Fibroblast of peridontal ligament (primary cell): ENCODE data around the gene AKAP13.
"Not testable (repeated sequence)": the region's sequence is repeated elsewhere in the genome, so short reads cannot be mapped to it uniquely, and the experiment has no call there.

ENCODE experiments used
- DNase-seq: peaks from one replicate; pipeline ENCODE4 v3.0.0-alpha.2; 2010; ENCODE audit errors: extremely low read depth

The AKAP13 gene

GRCh38 chr15:85477730-85478129, 97.3 kb downstream of the AKAP13 start:
- no peak for DNase-seq

DNA sequence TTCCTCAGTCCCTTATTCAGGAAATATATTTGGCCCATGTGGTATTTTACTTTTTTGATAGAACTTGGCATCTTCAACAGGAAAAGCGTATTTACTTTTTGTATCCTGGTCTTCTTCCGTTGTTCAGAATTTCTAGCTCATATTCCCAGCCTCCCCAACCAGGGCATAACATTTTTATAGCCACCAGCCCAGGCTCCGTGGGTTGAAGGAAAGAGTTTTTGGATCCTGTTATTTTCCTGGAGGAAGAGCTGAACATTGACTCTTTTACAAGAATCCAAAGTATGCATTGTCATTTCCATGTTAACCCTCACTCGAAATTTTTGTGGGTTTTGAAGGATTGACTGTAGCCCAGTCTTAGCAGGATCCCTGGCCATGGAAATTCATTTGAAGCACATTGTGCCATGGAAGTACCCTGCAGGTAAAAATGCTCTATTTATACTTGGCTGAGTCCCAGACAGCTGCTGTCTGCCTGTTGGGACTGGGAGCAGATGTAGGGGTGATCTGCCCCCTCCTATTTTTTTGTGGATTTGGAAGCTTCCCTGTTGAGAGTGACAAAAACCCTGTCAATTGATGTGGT, 98.8 kb downstream of the AKAP13 start:
- DNase-seq, result peak; percentile 70

DNA sequence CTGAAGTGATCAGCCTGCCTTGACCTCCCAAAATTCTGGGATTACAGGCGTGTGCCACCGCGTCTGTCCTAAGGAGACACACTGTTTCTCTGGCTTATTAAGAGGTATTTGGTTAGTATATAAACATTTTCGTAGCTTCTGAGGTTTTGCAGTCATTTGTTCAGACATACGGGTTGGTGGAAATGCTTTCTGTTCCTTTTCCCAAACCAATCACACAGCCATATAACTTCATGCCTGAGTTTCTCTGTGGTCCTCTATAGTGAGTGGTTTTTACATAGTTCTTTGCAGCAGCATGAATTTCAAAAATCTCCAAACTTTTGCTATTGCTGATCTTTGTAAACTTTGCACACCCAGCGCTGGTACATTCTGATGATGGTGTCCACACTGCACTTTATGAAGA, 100.5 kb downstream of the AKAP13 start:
- no peak for DNase-seq

DNA sequence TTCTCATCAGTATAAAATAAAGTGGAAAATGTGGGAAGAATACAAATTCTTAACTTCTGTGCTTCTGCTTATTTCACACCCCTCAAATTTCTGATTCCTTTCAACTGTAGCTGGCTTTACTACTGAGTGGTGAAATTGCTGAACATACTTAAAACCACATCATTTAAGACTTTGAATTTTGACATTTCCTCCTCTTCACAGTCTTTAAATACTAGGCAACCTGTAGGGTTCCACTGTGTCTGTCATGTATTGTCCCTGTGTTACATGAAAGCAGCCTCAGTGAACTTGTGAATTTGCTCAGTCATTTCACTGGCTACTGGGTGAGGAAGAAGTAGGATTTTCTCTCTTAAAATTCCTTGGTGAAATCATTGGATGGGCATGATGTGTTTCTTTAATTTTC, 101.1 kb downstream of the AKAP13 start:
- not testable (repeated sequence) for DNase-seq

DNA sequence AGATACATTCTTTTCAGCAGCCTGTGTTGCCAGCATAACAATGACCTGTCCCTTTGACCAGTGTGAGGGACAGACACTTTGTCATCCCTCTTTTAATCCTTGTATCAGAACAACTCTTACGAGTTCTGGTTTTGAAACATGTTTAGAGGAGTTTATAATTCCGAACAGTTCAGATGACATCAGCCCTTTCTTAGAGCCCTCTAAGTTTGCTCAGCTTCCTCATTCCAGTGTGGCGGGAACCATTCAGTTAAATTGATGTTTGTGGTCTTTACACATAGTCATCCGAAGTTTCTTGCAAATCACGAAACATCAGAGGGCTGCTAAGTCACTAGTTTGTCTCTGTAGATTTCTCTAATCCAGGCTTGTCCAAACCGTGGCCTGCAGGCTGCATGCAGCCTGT, 102.5 kb downstream of the AKAP13 start:
- peak; percentile 94 for DNase-seq

DNA sequence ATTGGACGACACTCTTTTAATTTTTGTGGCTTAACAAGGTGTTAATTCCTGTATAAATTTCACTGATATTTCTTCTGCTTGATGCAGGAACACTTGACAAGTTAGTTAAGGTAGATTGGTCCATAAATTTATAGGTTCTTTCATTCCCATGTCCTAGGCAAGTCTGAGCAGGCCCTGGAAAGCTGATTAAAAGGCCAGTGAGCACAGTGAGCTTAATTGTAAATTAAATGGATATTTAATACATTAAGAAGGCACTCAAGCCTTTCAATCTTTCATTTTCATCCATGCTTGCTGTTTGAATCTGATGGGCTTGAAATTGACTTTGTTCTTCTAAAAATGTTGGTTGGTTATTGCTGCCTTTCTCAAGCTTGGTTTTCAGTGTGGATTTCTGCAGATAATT, 103.6 kb downstream of the AKAP13 start:
- not testable (repeated sequence) for DNase-seq

DNA sequence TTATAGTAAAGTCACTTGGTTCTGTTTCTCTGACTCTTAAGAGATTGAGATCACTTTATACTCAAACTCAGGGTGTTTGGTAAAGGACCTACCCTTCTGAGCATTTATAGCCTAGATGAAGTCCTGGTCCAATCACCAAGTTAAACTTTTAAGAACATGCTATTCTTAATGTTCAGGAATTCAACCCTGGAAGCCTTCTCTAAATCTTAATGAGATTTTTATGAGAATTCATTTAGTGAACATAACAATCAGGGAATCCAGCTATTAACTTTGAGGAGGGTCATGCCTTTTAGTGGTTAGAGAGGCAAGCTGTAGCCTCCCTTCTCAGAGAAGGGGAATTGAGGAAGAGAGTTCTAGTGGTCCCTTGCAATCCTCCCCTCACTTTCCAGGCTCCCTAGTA, 104.5 kb downstream of the AKAP13 start:
- not testable (repeated sequence) for DNase-seq

GRCh38 chr15:85485956-85486567, 105.7 kb downstream of the AKAP13 start:
- peak; percentile 85 for DNase-seq

DNA sequence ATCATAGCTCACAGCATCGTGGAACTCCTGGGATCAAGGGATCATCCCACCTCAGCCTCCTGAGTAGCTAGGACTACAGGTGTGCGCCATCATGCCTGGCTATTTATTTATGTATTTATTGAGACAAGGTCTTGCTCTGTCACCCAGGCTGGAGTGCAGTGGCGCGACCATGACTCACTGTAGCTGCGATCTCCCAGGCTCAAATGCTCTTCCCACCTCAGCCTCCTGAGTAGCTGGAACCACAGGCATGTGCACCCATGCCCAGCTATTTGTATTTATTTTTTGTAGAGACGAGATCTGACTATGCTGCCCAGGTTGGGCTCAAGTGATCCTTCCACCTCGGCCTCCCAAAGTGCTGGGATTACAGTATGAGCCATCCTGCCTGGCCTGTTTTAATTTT, 107.4 kb downstream of the AKAP13 start:
- not testable (repeated sequence) for DNase-seq

- DNase-seq, result no peak
Observed at GRCh38 chr15:85488997-85489396, 108.6 kb downstream of the AKAP13 start.

GRCh38 chr15:85489773-85490493, 109.5 kb downstream of the AKAP13 start:
- peak; percentile 42 for DNase-seq

GRCh38 chr15:85490856-85491255, 110.5 kb downstream of the AKAP13 start:
- DNase-seq, result no peak

- no peak for DNase-seq
Observed at GRCh38 chr15:85491691-85492090, 111.3 kb downstream of the AKAP13 start.

- DNase-seq, result no peak
Observed at GRCh38 chr15:85492406-85492805, 112.0 kb downstream of the AKAP13 start.

DNA sequence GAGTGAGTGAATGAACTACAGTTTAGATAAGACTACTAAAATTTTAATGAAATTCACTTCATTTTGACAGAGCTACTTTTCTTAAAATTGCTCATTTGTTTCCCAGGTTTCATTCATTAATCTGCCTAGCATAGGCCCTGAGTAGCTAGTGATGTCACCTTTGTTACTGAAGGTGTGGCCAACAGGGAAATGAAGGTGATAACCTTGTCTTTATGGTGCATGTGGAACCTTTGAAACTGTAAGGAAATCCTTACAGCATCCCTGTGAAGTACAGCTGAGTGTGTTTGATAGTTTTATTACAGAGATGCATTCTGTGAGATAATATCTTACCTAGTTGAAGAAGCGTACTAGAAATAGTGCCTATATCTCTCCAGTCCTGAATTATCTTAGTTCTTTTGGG, 112.9 kb downstream of the AKAP13 start:
- DNase-seq, result no peak

- DNase-seq, result peak; percentile 79
Observed at GRCh38 chr15:85494048-85494777, 113.8 kb downstream of the AKAP13 start.

DNA sequence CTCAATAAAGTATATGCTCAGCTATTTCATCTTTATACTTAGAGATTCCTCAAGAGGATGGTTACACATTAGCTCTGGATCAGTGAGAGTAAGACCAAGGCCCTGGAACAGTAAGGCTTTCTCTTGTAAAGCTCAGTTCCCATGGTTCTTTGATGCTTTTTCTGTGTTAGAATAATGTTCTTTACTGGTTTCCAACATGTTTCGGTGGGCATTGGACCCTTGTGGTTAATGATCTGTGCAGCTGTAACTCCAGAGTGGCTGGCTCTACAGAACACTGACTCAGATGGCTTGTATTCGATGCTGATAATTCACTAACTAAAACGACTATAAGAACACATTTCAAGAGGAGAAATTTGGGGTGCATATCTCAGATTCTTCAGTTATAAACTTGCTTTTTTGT, 114.7 kb downstream of the AKAP13 start:
- DNase-seq, result no peak

GRCh38 chr15:85495544-85495943, 115.1 kb downstream of the AKAP13 start:
- DNase-seq, result no peak

- DNase-seq, result no peak
Observed at GRCh38 chr15:85496151-85496550, 115.7 kb downstream of the AKAP13 start.

GRCh38 chr15:85496551-85497171, 116.3 kb downstream of the AKAP13 start:
- no peak for DNase-seq

DNA sequence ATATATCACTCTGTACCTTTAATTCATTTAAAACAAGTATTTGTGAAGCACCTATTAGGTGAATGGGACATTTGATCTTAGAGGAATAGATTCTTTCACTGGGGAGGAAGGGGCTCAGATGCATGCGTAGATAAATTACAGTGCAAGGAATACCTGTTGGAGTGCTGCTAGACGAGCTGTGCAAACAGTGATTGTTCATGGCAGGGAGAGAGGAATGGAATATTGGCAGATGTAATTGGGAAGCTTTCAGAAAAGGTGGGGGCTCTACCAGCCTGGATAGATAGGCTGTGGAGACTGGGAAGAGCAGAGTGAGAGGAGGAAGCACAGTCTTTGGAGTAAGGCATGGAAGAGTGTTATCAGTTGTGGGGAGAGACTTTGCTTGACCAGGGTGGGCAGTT, 116.8 kb downstream of the AKAP13 start:
- DNase-seq, result no peak

GRCh38 chr15:85498471-85498870, 118.1 kb downstream of the AKAP13 start:
- no peak for DNase-seq
